ENCODE measurements around the gene CNN3. TPM values are rescaled to one million over a fixed set of nuclear protein-coding genes. Genes with fewer than 3 reads are reported as not detected.

The CNN3 gene
- total RNA-seq, 8 experiments from 2014 or later: 48.0 to 479 (median 171) TPM

- in situ Hi-C loops (cut with MboI; ENCODE audit: low pct_unique_long_range_greater_than_20kb in 2 of 9, low sequenced_read_pairs in 9 of 9, unreplicated experiment in 9 of 9): no loop called here
- H3K4me1 ChIP-seq (replicated peaks in 1 of 2): peaks cover 22 to 33% of the 10 kb centered on the region in 2 donors
- H3K4me3 ChIP-seq: no peak overlapping the region
- ATAC-seq (replicated peaks in 6 of 8): no peak
- H3K27ac ChIP-seq: no peak overlapping the region
- WGBS, 10 experiments: 40 to 85% (median 69%) methylated on average over 1 to 3 of the region's 3 CpGs; no CpG with 5 or more reads in 2 of the 10 experiments
Observed at GRCh38 chr1:94888201-94888600, 38.7 kb downstream of the CNN3 start.

- no peak overlapping the region for H3K4me3 ChIP-seq
- ATAC-seq (replicated peaks in 6 of 8): no peak
- WGBS, 10 experiments: 0 to 86% (median 66%) methylated on average over 1 to 4 of the region's 4 CpGs; no CpG with 5 or more reads in 1 of the 10 experiments
- H3K4me1 ChIP-seq (replicated peaks in 1 of 2): peaks cover 22 to 31% of the 10 kb centered on the region in 2 donors
- no peak overlapping the region for H3K27ac ChIP-seq
- in situ Hi-C loops (cut with MboI; ENCODE audit: low pct_unique_long_range_greater_than_20kb in 2 of 9, low sequenced_read_pairs in 9 of 9, unreplicated experiment in 9 of 9): no loop called here
Observed at GRCh38 chr1:94887603-94888171, 39.2 kb downstream of the CNN3 start.

GRCh38 chr1:94887106-94887505, 39.8 kb downstream of the CNN3 start:
- in situ Hi-C loops (cut with MboI; ENCODE audit: low pct_unique_long_range_greater_than_20kb in 2 of 9, low sequenced_read_pairs in 9 of 9, unreplicated experiment in 9 of 9): no loop called here
- no peak overlapping the region for H3K4me3 ChIP-seq

GRCh38 chr1:94886361-94886760, 40.5 kb downstream of the CNN3 start:
- Histone ChIP-seq H3K4me1 (replicated peaks in 1 of 2) (peaks cover 22 to 31% of the 10 kb centered on the region in 2 donors), H3K27ac (no peak overlapping the region), H3K4me3 (no peak overlapping the region)
- in situ Hi-C loops (cut with MboI; ENCODE audit: low pct_unique_long_range_greater_than_20kb in 2 of 9, low sequenced_read_pairs in 9 of 9, unreplicated experiment in 9 of 9): no loop called here
- 79 to 100% (median 82%) methylated on average over 1 to 5 of the region's 5 CpGs; no CpG with 5 or more reads in 4 of the 10 experiments for WGBS, 10 experiments
- no peak for ATAC-seq (replicated peaks in 6 of 8)

More at GRCh38 chr1:94887106-94887505, 39.8 kb downstream of the CNN3 start:
- Histone ChIP-seq H3K4me1 (replicated peaks in 1 of 2) (peaks cover 22 to 31% of the 10 kb centered on the region in 2 donors), H3K27ac (no peak overlapping the region)
- ATAC-seq (replicated peaks in 6 of 8): peak in 1 of 8 experiments; percentile 20
- 14 to 79% (median 40%) methylated on average over 1 to 3 of the region's 3 CpGs for WGBS, 10 experiments

- no peak overlapping the region for H3K4me3 ChIP-seq
- in situ Hi-C loops (cut with MboI; ENCODE audit: low pct_unique_long_range_greater_than_20kb in 2 of 9, low sequenced_read_pairs in 9 of 9, unreplicated experiment in 9 of 9): no loop called here
- peaks cover 22 to 31% of the 10 kb centered on the region in 2 donors for H3K4me1 ChIP-seq (replicated peaks in 1 of 2)
- ATAC-seq (replicated peaks in 6 of 8): peak in 4 of 8 experiments; percentile 10 to 34 (median 27)
- peak overlapping the region in 1 of 2 donors; percentile 72 for H3K27ac ChIP-seq
- WGBS, 10 experiments: 30 to 57% (median 43%) methylated on average over 2 to 6 of the region's 6 CpGs
Observed at GRCh38 chr1:94884507-94884906, 42.4 kb downstream of the CNN3 start.

GRCh38 chr1:94884106-94884505, 42.8 kb downstream of the CNN3 start:
- no peak overlapping the region for H3K4me3 ChIP-seq
- H3K4me1 ChIP-seq (replicated peaks in 1 of 2): peaks cover 22 to 31% of the 10 kb centered on the region in 2 donors
- in situ Hi-C loops (cut with MboI; ENCODE audit: low pct_unique_long_range_greater_than_20kb in 2 of 9, low sequenced_read_pairs in 9 of 9, unreplicated experiment in 9 of 9): no loop called here
- 2 to 41% (median 32%) methylated on average over 1 to 6 of the region's 6 CpGs; no CpG with 5 or more reads in 2 of the 10 experiments for WGBS, 10 experiments
- H3K27ac ChIP-seq: peak overlapping the region in 1 of 2 donors; percentile 72
- peak; percentile 96 to 100 (median 98) for ATAC-seq (replicated peaks in 6 of 8)

- in situ Hi-C loops (cut with MboI; ENCODE audit: low pct_unique_long_range_greater_than_20kb in 2 of 9, low sequenced_read_pairs in 9 of 9, unreplicated experiment in 9 of 9): no loop called here
- ATAC-seq (replicated peaks in 6 of 8): peak; percentile 32 to 88 (median 66)
Observed at GRCh38 chr1:94883691-94884090, 43.2 kb downstream of the CNN3 start.

GRCh38 chr1:94878329-94878728, 48.6 kb downstream of the CNN3 start:
- peaks cover 2 to 12% of the 10 kb centered on the region in 2 donors for H3K4me1 ChIP-seq (replicated peaks in 1 of 2)
- WGBS, 10 experiments: 27 to 100% (median 98%) methylated on average over 1 to 5 of the region's 5 CpGs
- H3K4me3 ChIP-seq: no peak overlapping the region
- ATAC-seq (replicated peaks in 6 of 8): no peak
- in situ Hi-C loops (cut with MboI; ENCODE audit: low pct_unique_long_range_greater_than_20kb in 2 of 9, low sequenced_read_pairs in 9 of 9, unreplicated experiment in 9 of 9): no loop called here
- H3K27ac ChIP-seq: no peak overlapping the region

More at GRCh38 chr1:94883691-94884090, 43.2 kb downstream of the CNN3 start:
- Histone ChIP-seq H3K27ac (peak overlapping the region in 1 of 2 donors; percentile 72), H3K4me3 (no peak overlapping the region), H3K4me1 (replicated peaks in 1 of 2) (peaks cover 22 to 29% of the 10 kb centered on the region in 2 donors)
- 0 to 83% (median 64%) methylated on average over 1 to 4 of the region's 4 CpGs; no CpG with 5 or more reads in 1 of the 10 experiments for whole genome bisulfite sequencing, 10 experiments

GRCh38 chr1:94876362-94876761, 50.5 kb downstream of the CNN3 start:
- WGBS, 10 experiments: 22 to 86% (median 80%) methylated on average over 2 to 3 of the region's 3 CpGs; no CpG with 5 or more reads in 3 of the 10 experiments
- ATAC-seq (replicated peaks in 6 of 8): peak in 7 of 8 experiments; percentile 44 to 91 (median 60)
- Histone ChIP-seq H3K27ac (no peak overlapping the region), H3K4me1 (replicated peaks in 1 of 2) (peaks cover 12 to 27% of the 10 kb centered on the region in 2 donors), H3K4me3 (no peak overlapping the region)
- in situ Hi-C loops (cut with MboI; ENCODE audit: low pct_unique_long_range_greater_than_20kb in 2 of 9, low sequenced_read_pairs in 9 of 9, unreplicated experiment in 9 of 9): no loop called here

GRCh38 chr1:94875794-94876193, 51.1 kb downstream of the CNN3 start:
- H3K27ac ChIP-seq: no peak overlapping the region
- peak in 1 of 8 experiments; percentile 12 for ATAC-seq (replicated peaks in 6 of 8)
- peaks cover 13 to 27% of the 10 kb centered on the region in 2 donors for H3K4me1 ChIP-seq (replicated peaks in 1 of 2)

GRCh38 chr1:94874423-94874822, 52.5 kb downstream of the CNN3 start:
- in situ Hi-C loops (cut with MboI; ENCODE audit: low pct_unique_long_range_greater_than_20kb in 2 of 9, low sequenced_read_pairs in 9 of 9, unreplicated experiment in 9 of 9): loop anchor here in 2 of 9 experiments (25.0 kb wide), 1 partner anchor 163 kb away; no protein-coding TSS in a partner anchor
- Histone ChIP-seq H3K27ac (no peak overlapping the region), H3K4me1 (replicated peaks in 1 of 2) (peaks cover 20 to 32% of the 10 kb centered on the region in 2 donors), H3K4me3 (no peak overlapping the region)
- WGBS, 10 experiments: 92 to 100% (median 97%) methylated on average over 1 to 6 of the region's 6 CpGs; no CpG with 5 or more reads in 3 of the 10 experiments
- ATAC-seq (replicated peaks in 6 of 8): no peak

More at GRCh38 chr1:94875794-94876193, 51.1 kb downstream of the CNN3 start:
- no peak overlapping the region for H3K4me3 ChIP-seq
- 87 to 100% (median 100%) methylated on average over 3 to 4 of the region's 4 CpGs; no CpG with 5 or more reads in 5 of the 10 experiments for WGBS, 10 experiments
- in situ Hi-C loops (cut with MboI; ENCODE audit: low pct_unique_long_range_greater_than_20kb in 2 of 9, low sequenced_read_pairs in 9 of 9, unreplicated experiment in 9 of 9): no loop called here

- ATAC-seq (replicated peaks in 6 of 8): peak; percentile 41 to 97 (median 72)
- 60 to 96% (median 79%) methylated on average over 1 to 7 of the region's 7 CpGs; no CpG with 5 or more reads in 1 of the 10 experiments for WGBS, 10 experiments
- H3K4me1 ChIP-seq (replicated peaks in 1 of 2): peaks cover 22 to 32% of the 10 kb centered on the region in 2 donors
- no peak overlapping the region for H3K4me3 ChIP-seq
- H3K27ac ChIP-seq: no peak overlapping the region
- in situ Hi-C loops (cut with MboI; ENCODE audit: low pct_unique_long_range_greater_than_20kb in 2 of 9, low sequenced_read_pairs in 9 of 9, unreplicated experiment in 9 of 9): loop anchor here in 2 of 9 experiments (25.0 kb wide), 1 partner anchor 164 kb away; no protein-coding TSS in a partner anchor
Observed at GRCh38 chr1:94873520-94874351, 53.2 kb downstream of the CNN3 start.
